Measurements from ENCODE around the gene HEXB.

HEXB gene

DNA sequence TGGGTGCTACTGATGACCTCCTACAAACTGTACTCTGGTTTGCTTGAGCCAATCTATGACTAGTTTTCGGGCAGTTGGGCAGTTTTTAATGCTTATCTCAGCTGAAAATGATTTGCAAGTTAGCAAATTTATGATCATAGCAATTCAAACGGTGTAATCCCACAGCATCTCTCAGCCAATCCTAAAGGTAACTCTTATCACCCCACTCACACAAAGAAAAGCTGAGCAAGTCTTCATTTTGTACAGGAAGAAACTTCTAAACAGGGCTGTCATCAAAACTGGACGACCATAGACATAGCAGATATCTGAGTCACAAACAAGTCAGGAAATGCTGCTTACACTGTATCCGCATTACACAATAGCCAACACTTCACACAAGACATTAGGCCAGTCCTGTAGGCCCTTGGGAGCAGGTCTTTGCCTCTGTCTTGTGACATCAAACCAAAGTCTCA lies 41.9 kb upstream of the HEXB start:
- WGBS (ENCODE audit: extremely low coverage, insufficient coverage, low lambda C conversion rate): no CpG with 5 or more reads among the region's 4 CpGs
- H3K4me1 ChIP-seq (ENCODE audit: control insufficient read depth, low read depth, low read length): no peaks in the 10 kb centered on the region
- peaks cover 23% of the 10 kb centered on the region for H3K79me2 ChIP-seq (ENCODE audit: control insufficient read depth, insufficient read depth, low read length)
- no peak overlapping the region for H2BK5ac ChIP-seq (ENCODE audit: low read length)
- H3K36me3 ChIP-seq (ENCODE audit: control insufficient read depth, insufficient read depth, low read length): no peaks in the 10 kb centered on the region
- no peak overlapping the region for H2BK15ac ChIP-seq (replicated peaks; ENCODE audit: low read depth)
- no peak overlapping the region for H3K56ac ChIP-seq (ENCODE audit: low read length)
- no peak overlapping the region for H3K9ac ChIP-seq (ENCODE audit: low read length)
- no peak overlapping the region for H3K23ac ChIP-seq (ENCODE audit: low read length)
- H4K5ac ChIP-seq (ENCODE audit: low read length): no peak overlapping the region
- H2AK5ac ChIP-seq (ENCODE audit: low read length): no peak overlapping the region
- no peak overlapping the region for H2BK120ac ChIP-seq (ENCODE audit: low read depth, low read length)
- DNase-seq: peak; percentile 11
- H4K8ac ChIP-seq (ENCODE audit: low read depth, low read length): no peak overlapping the region
- no peak overlapping the region for H3K18ac ChIP-seq (ENCODE audit: low read length)
- no peak overlapping the region for H3K4me2 ChIP-seq (ENCODE audit: low read length)
- H3K4ac ChIP-seq (ENCODE audit: low read depth, low read length): no peak overlapping the region
- no peak overlapping the region for H3K27ac ChIP-seq (ENCODE audit: low read depth, low read length)
- no peak overlapping the region for H3K4me3 ChIP-seq (ENCODE audit: low read length)
- peaks cover 7% of the 10 kb centered on the region for H3K79me1 ChIP-seq (ENCODE audit: low read length)
- H3K27me3 ChIP-seq (ENCODE audit: insufficient read depth, low read length, poor library complexity): no peaks in the 10 kb centered on the region

- H3K9ac ChIP-seq (ENCODE audit: low read length): no peak overlapping the region
- H3K36me3 ChIP-seq (ENCODE audit: control insufficient read depth, insufficient read depth, low read length): no peaks in the 10 kb centered on the region
- no peak overlapping the region for H2BK5ac ChIP-seq (ENCODE audit: low read length)
- H4K8ac ChIP-seq (ENCODE audit: low read depth, low read length): no peak overlapping the region
- peak overlapping the region; percentile 33 for H4K5ac ChIP-seq (ENCODE audit: low read length)
- H3K23ac ChIP-seq (ENCODE audit: low read length): no peak overlapping the region
- H3K4me1 ChIP-seq (ENCODE audit: control insufficient read depth, low read depth, low read length): no peaks in the 10 kb centered on the region
- no peaks in the 10 kb centered on the region for H3K79me1 ChIP-seq (ENCODE audit: low read length)
- peak overlapping the region; percentile 89 for H3K4ac ChIP-seq (ENCODE audit: low read depth, low read length)
- no peak overlapping the region for H3K4me3 ChIP-seq (ENCODE audit: low read length)
- H2BK120ac ChIP-seq (ENCODE audit: low read depth, low read length): no peak overlapping the region
- H3K27ac ChIP-seq (ENCODE audit: low read depth, low read length): no peak overlapping the region
- H3K79me2 ChIP-seq (ENCODE audit: control insufficient read depth, insufficient read depth, low read length): no peaks in the 10 kb centered on the region
- H3K27me3 ChIP-seq (ENCODE audit: insufficient read depth, low read length, poor library complexity): no peaks in the 10 kb centered on the region
- no CpG with 5 or more reads among the region's 1 CpG for WGBS (ENCODE audit: extremely low coverage, insufficient coverage, low lambda C conversion rate)
- no peak overlapping the region for H3K4me2 ChIP-seq (ENCODE audit: low read length)
- peak overlapping the region; percentile 88 for H3K18ac ChIP-seq (ENCODE audit: low read length)
- no peak overlapping the region for H2AK5ac ChIP-seq (ENCODE audit: low read length)
- no peak overlapping the region for H2BK15ac ChIP-seq (replicated peaks; ENCODE audit: low read depth)
- H3K56ac ChIP-seq (ENCODE audit: low read length): no peak overlapping the region
- DNase-seq: no peak
Observed at GRCh38 chr5:74647096-74647495, 37.9 kb upstream of the HEXB start.

DNA sequence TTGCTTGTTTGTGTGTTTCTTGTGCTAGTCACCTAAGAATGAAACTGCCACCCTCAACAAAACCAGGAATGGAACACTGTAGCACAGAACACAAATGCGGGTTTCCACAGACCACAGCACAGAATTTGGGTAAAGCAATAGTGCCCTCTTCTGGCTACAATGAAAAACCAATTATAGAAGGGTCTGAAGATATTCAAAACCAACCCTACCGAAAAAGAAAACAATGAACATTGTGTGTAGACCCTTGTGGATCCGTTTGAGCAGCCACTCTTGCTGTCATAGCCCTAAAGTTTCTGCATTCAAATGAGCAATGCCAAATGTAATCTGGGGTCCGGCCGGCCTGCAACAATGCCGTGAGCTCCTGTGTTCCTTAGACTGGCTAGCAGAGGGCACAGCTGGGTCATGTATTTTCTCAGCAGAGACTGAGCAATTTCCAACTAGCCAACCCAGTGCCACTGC lies 36.2 kb upstream of the HEXB start:
- H3K79me2 ChIP-seq (ENCODE audit: control insufficient read depth, insufficient read depth, low read length): no peaks in the 10 kb centered on the region
- H2BK15ac ChIP-seq (replicated peaks; ENCODE audit: low read depth): no peak overlapping the region
- no peak overlapping the region for H3K9ac ChIP-seq (ENCODE audit: low read length)
- H3K36me3 ChIP-seq (ENCODE audit: control insufficient read depth, insufficient read depth, low read length): no peaks in the 10 kb centered on the region
- H3K4me2 ChIP-seq (ENCODE audit: low read length): no peak overlapping the region
- no peak overlapping the region for H4K8ac ChIP-seq (ENCODE audit: low read depth, low read length)
- H3K4me3 ChIP-seq (ENCODE audit: low read length): no peak overlapping the region
- H3K27ac ChIP-seq (ENCODE audit: low read depth, low read length): no peak overlapping the region
- H3K4ac ChIP-seq (ENCODE audit: low read depth, low read length): no peak overlapping the region
- no peak overlapping the region for H3K23ac ChIP-seq (ENCODE audit: low read length)
- H3K79me1 ChIP-seq (ENCODE audit: low read length): no peaks in the 10 kb centered on the region
- H2BK5ac ChIP-seq (ENCODE audit: low read length): no peak overlapping the region
- no peak overlapping the region for H2AK5ac ChIP-seq (ENCODE audit: low read length)
- H3K56ac ChIP-seq (ENCODE audit: low read length): no peak overlapping the region
- no peak overlapping the region for H4K5ac ChIP-seq (ENCODE audit: low read length)
- H3K4me1 ChIP-seq (ENCODE audit: control insufficient read depth, low read depth, low read length): no peaks in the 10 kb centered on the region
- DNase-seq: peak; percentile 75
- no peak overlapping the region for H3K18ac ChIP-seq (ENCODE audit: low read length)
- H3K27me3 ChIP-seq (ENCODE audit: insufficient read depth, low read length, poor library complexity): no peaks in the 10 kb centered on the region
- no peak overlapping the region for H2BK120ac ChIP-seq (ENCODE audit: low read depth, low read length)
- no CpG with 5 or more reads among the region's 6 CpGs for WGBS (ENCODE audit: extremely low coverage, insufficient coverage, low lambda C conversion rate)

DNA sequence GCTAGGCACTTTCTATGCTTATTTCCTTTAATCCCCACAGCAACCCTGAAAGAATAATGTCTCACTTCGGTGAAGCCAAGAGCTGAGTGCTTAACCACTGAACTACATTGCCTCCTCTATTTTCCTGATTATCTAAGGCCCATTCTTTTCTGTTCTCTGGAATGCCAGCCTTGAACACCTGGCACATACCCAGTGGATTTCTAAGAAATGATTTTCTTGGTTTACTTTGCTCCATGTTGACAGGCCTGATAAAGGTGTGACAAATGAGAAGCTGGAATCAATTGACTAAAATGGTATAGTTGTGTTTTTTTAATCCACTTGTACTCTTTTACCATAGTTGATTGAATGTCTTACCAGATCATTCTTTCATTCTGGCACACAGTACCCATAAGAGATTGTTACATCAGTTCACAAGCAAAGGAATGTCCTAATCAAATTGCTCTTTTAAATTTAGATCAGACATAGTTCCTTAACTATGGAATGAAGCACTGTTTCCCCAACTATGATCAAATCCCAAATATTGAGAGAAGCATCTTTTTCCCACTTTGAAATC lies 35.5 kb upstream of the HEXB start:
- Histone ChIP-seq H3K9ac (ENCODE audit: low read length) (no peak overlapping the region), H3K4me2 (ENCODE audit: low read length) (no peak overlapping the region), H3K79me2 (ENCODE audit: control insufficient read depth, insufficient read depth, low read length) (no peaks in the 10 kb centered on the region), H3K36me3 (ENCODE audit: control insufficient read depth, insufficient read depth, low read length) (no peaks in the 10 kb centered on the region), H2BK15ac (replicated peaks; ENCODE audit: low read depth) (no peak overlapping the region), H3K23ac (ENCODE audit: low read length) (no peak overlapping the region), H3K79me1 (ENCODE audit: low read length) (no peaks in the 10 kb centered on the region), H4K8ac (ENCODE audit: low read depth, low read length) (no peak overlapping the region), H2BK120ac (ENCODE audit: low read depth, low read length) (no peak overlapping the region), H2AK5ac (ENCODE audit: low read length) (no peak overlapping the region), H3K4ac (ENCODE audit: low read depth, low read length) (no peak overlapping the region), H3K4me1 (ENCODE audit: control insufficient read depth, low read depth, low read length) (no peaks in the 10 kb centered on the region), H4K5ac (ENCODE audit: low read length) (no peak overlapping the region), H3K56ac (ENCODE audit: low read length) (no peak overlapping the region), H3K27me3 (ENCODE audit: insufficient read depth, low read length, poor library complexity) (no peaks in the 10 kb centered on the region), H3K27ac (ENCODE audit: low read depth, low read length) (no peak overlapping the region), H3K4me3 (ENCODE audit: low read length) (no peak overlapping the region), H3K18ac (ENCODE audit: low read length) (no peak overlapping the region), H2BK5ac (ENCODE audit: low read length) (no peak overlapping the region)
- WGBS (ENCODE audit: extremely low coverage, insufficient coverage, low lambda C conversion rate): no CpG with 5 or more reads among the region's 1 CpG
- no peak for DNase-seq

- no peak overlapping the region for H3K56ac ChIP-seq (ENCODE audit: low read length)
- H3K79me2 ChIP-seq (ENCODE audit: control insufficient read depth, insufficient read depth, low read length): no peaks in the 10 kb centered on the region
- no peak overlapping the region for H3K9ac ChIP-seq (ENCODE audit: low read length)
- H3K27me3 ChIP-seq (ENCODE audit: insufficient read depth, low read length, poor library complexity): no peaks in the 10 kb centered on the region
- no peak overlapping the region for H3K4me2 ChIP-seq (ENCODE audit: low read length)
- H3K79me1 ChIP-seq (ENCODE audit: low read length): no peaks in the 10 kb centered on the region
- no peak overlapping the region for H3K4ac ChIP-seq (ENCODE audit: low read depth, low read length)
- no peak overlapping the region for H2BK120ac ChIP-seq (ENCODE audit: low read depth, low read length)
- H3K18ac ChIP-seq (ENCODE audit: low read length): no peak overlapping the region
- H4K5ac ChIP-seq (ENCODE audit: low read length): no peak overlapping the region
- H3K27ac ChIP-seq (ENCODE audit: low read depth, low read length): no peak overlapping the region
- no peak for DNase-seq
- H2BK5ac ChIP-seq (ENCODE audit: low read length): no peak overlapping the region
- no peaks in the 10 kb centered on the region for H3K4me1 ChIP-seq (ENCODE audit: control insufficient read depth, low read depth, low read length)
- no peak overlapping the region for H3K23ac ChIP-seq (ENCODE audit: low read length)
- H3K36me3 ChIP-seq (ENCODE audit: control insufficient read depth, insufficient read depth, low read length): no peaks in the 10 kb centered on the region
- H4K8ac ChIP-seq (ENCODE audit: low read depth, low read length): no peak overlapping the region
- no peak overlapping the region for H3K4me3 ChIP-seq (ENCODE audit: low read length)
- WGBS (ENCODE audit: extremely low coverage, insufficient coverage, low lambda C conversion rate): no CpG with 5 or more reads among the region's 3 CpGs
- H2AK5ac ChIP-seq (ENCODE audit: low read length): no peak overlapping the region
- no peak overlapping the region for H2BK15ac ChIP-seq (replicated peaks; ENCODE audit: low read depth)
Observed at GRCh38 chr5:74651710-74652109, 33.3 kb upstream of the HEXB start.

GRCh38 chr5:74652576-74652975 lies 32.5 kb upstream of the HEXB start:
- Histone ChIP-seq H2BK5ac (ENCODE audit: low read length) (no peak overlapping the region), H2BK15ac (replicated peaks; ENCODE audit: low read depth) (no peak overlapping the region), H2BK120ac (ENCODE audit: low read depth, low read length) (no peak overlapping the region), H3K56ac (ENCODE audit: low read length) (no peak overlapping the region), H3K79me1 (ENCODE audit: low read length) (no peaks in the 10 kb centered on the region), H3K18ac (ENCODE audit: low read length) (no peak overlapping the region), H3K27ac (ENCODE audit: low read depth, low read length) (no peak overlapping the region), H3K23ac (ENCODE audit: low read length) (no peak overlapping the region), H3K4me3 (ENCODE audit: low read length) (no peak overlapping the region), H3K36me3 (ENCODE audit: control insufficient read depth, insufficient read depth, low read length) (no peaks in the 10 kb centered on the region), H4K5ac (ENCODE audit: low read length) (no peak overlapping the region), H3K9ac (ENCODE audit: low read length) (no peak overlapping the region), H3K27me3 (ENCODE audit: insufficient read depth, low read length, poor library complexity) (no peaks in the 10 kb centered on the region), H3K79me2 (ENCODE audit: control insufficient read depth, insufficient read depth, low read length) (no peaks in the 10 kb centered on the region), H4K8ac (ENCODE audit: low read depth, low read length) (no peak overlapping the region), H3K4me2 (ENCODE audit: low read length) (no peak overlapping the region), H3K4me1 (ENCODE audit: control insufficient read depth, low read depth, low read length) (no peaks in the 10 kb centered on the region), H2AK5ac (ENCODE audit: low read length) (no peak overlapping the region), H3K4ac (ENCODE audit: low read depth, low read length) (no peak overlapping the region)
- no peak for DNase-seq
- WGBS (ENCODE audit: extremely low coverage, insufficient coverage, low lambda C conversion rate): no CpG with 5 or more reads among the region's 3 CpGs

Measured in mesendoderm (in vitro differentiated cells).